Measurements from ENCODE around the gene NT5DC1. TPM values are rescaled to one million over a fixed set of nuclear protein-coding genes. Genes with fewer than 3 reads are reported as not detected.
"Not testable (repeated sequence)": the region's sequence is repeated elsewhere in the genome, so short reads cannot be mapped to it uniquely, and the experiment has no call there.

The NT5DC1 gene
- total RNA-seq, 1 donor from 2014 or later: 3.4 TPM

DNA sequence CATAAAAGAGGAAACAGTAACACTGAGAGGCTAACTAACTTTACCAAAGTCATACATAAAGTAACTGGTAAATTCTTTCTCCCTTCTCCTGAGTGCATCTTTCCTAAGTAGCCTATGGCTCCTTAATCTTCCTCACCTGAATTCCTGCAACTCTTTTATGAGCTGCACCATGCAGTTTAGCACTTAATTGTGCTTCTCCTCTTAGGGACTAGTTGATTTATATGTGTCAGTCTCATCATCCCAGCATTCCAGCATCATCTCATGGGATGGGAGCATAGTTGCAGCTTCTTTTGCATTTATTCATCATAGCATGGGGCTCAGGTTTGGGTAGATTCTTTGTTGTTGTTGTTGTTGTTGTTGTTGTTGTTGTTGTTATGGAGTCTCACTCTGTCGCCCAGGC lies 182.5 kb downstream of the NT5DC1 start:
- TF ChIP-seq CTCF (IDR thresholded peaks at IDR 0.05; ENCODE audit: insufficient read depth, low read length, severe bottlenecking): no peak
- Histone ChIP-seq H3K36me3 (ENCODE audit: control insufficient read depth, insufficient read depth, low read length) (peaks cover 2% of the 10 kb centered on the region), H3K27me3 (ENCODE audit: control insufficient read depth, insufficient read depth, low read length) (no peaks in the 10 kb centered on the region), H3K4me3 (ENCODE audit: low read depth, low read length) (no peak overlapping the region)
- no peak for DNase-seq (ENCODE audit: low read depth)
- no peak for FAIRE-seq

GRCh38 chr6:116284984-116285383 lies 184.3 kb downstream of the NT5DC1 start:
- not testable (repeated sequence) for H3K36me3 ChIP-seq (ENCODE audit: control insufficient read depth, insufficient read depth, low read length); FAIRE-seq; H3K4me3 ChIP-seq (ENCODE audit: low read depth, low read length); H3K27me3 ChIP-seq (ENCODE audit: control insufficient read depth, insufficient read depth, low read length); DNase-seq (ENCODE audit: low read depth)

DNA sequence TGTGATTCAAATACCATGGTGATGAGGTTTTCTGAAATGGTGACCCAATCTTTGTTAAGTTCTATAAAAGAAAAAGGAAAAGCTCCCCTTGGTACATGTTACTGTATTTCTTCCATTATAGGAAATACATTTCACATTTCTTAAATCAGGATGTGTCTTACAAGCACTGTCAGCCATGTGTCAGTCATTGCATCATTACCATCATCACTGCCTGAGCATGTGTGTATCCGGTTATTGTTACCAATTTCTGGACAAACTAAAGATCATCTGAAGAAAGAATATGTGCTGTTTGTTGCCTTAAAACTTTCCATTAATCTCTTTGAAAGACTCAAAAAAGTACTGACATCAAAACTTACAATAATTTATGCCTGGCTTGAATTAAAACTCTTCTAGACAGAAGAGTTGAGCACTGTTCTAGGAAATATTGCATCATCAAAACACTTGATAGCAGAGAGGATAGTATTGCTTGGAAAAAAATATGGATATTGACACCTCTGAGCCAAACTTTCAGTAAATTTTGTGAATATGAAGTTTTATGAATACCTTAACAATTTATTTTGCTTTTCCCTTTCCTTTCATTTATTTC lies 186.2 kb downstream of the NT5DC1 start:
- no peaks in the 10 kb centered on the region for H3K27me3 ChIP-seq (ENCODE audit: control insufficient read depth, insufficient read depth, low read length)
- no peak overlapping the region for H3K4me3 ChIP-seq (ENCODE audit: low read depth, low read length)
- H3K36me3 ChIP-seq (ENCODE audit: control insufficient read depth, insufficient read depth, low read length): no peaks in the 10 kb centered on the region
- no peak for FAIRE-seq
- TF ChIP-seq CTCF (IDR thresholded peaks at IDR 0.05; ENCODE audit: insufficient read depth, low read length, severe bottlenecking): no peak
- peak; percentile 60 for DNase-seq (ENCODE audit: low read depth)

DNA sequence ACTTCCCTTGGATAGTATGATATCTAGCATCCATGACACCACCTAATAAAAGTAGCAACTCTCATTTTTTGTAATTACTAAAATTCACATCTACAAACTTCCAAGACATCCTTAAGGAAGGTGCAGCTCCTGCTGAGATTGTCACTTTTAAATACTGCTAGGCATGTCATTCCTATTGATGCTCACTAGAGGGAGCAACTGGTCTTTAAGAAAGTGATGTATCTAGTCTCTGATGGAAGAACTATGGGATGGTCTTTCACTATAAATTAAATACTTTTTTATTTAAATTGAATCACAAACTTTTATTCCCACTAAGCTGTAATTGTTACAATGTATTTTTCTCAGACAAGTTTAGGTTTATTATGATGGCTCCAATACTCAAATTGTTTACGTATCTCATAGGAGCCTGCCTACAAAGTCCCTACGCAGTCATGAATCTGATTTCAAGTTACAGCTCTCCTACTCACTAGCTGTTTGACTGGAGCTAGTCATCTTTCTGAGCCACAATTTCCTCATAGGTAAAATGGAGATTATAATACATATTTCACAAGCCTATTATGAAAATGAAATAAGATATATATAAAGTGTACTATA lies 187.1 kb downstream of the NT5DC1 start:
- peak; percentile 69 for TF ChIP-seq CTCF (IDR thresholded peaks at IDR 0.05; ENCODE audit: insufficient read depth, low read length, severe bottlenecking)
- DNase-seq (ENCODE audit: low read depth): peak; percentile 70
- no peak for FAIRE-seq
- H3K36me3 ChIP-seq (ENCODE audit: control insufficient read depth, insufficient read depth, low read length): no peaks in the 10 kb centered on the region
- no peaks in the 10 kb centered on the region for H3K27me3 ChIP-seq (ENCODE audit: control insufficient read depth, insufficient read depth, low read length)
- no peak overlapping the region for H3K4me3 ChIP-seq (ENCODE audit: low read depth, low read length)

- Histone ChIP-seq H3K4me3 (ENCODE audit: low read depth, low read length) (no peak overlapping the region), H3K36me3 (ENCODE audit: control insufficient read depth, insufficient read depth, low read length) (no peaks in the 10 kb centered on the region), H3K27me3 (ENCODE audit: control insufficient read depth, insufficient read depth, low read length) (no peaks in the 10 kb centered on the region)
- FAIRE-seq: no peak
- peak; percentile 71 for DNase-seq (ENCODE audit: low read depth)
- no peak for TF ChIP-seq CTCF (IDR thresholded peaks at IDR 0.05; ENCODE audit: insufficient read depth, low read length, severe bottlenecking)
These were observed 189.2 kb downstream of the NT5DC1 start for GRCh38 chr6:116289876-116290275.

DNA sequence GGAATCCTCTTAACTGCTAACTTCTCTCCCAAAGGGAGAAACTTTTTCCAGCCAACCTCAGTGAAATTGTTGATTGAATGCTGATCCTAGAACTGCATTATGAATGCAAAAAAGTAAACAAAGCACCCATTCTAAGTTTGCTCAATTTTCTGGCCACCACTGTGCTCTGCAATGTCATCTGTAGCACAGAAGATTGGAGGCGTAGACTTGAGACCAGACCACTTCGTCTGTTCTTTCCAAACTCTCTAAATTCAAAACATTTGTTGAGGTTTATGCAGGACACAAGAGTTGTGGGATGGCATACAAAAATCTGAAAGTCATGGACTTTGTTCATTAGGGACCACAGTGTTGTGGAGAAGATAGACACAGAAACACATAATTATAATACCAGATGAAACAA lies 190.1 kb downstream of the NT5DC1 start:
- no peak for DNase-seq (ENCODE audit: low read depth)
- Histone ChIP-seq H3K36me3 (ENCODE audit: control insufficient read depth, insufficient read depth, low read length) (no peaks in the 10 kb centered on the region), H3K27me3 (ENCODE audit: control insufficient read depth, insufficient read depth, low read length) (no peaks in the 10 kb centered on the region), H3K4me3 (ENCODE audit: low read depth, low read length) (no peak overlapping the region)
- FAIRE-seq: no peak
- no peak for TF ChIP-seq CTCF (IDR thresholded peaks at IDR 0.05; ENCODE audit: insufficient read depth, low read length, severe bottlenecking)
